Upper lobe of right lung (tissue), 1 donor: ENCODE data around the gene NEDD4L. TPM values are rescaled to one million over a fixed set of nuclear protein-coding genes. Genes with fewer than 3 reads are reported as not detected.

Experiments
- ATAC-seq: fragments of 200-7000 bp; cut with Tn5 transposase; one replicate; pipeline ENCODE4 v1.9.1; 2020; ENCODE audit warnings: mild to moderate bottlenecking, moderate library complexity
- DNase-seq: peaks from one replicate; pipeline ENCODE4 v3.0.0-alpha.2; 2020
- H3K27ac ChIP-seq: fragments of 200-600 bp; one replicate; pipeline ENCODE4 v1.8.0; 2022
- H3K27me3 ChIP-seq: fragments of 200-600 bp; one replicate; pipeline ENCODE4 v1.8.0; 2022; ENCODE audit warnings: mild to moderate bottlenecking
- H3K36me3 ChIP-seq: fragments of 200-600 bp; one replicate; pipeline ENCODE4 v1.8.0; 2022
- H3K4me1 ChIP-seq: fragments of 200-600 bp; one replicate; pipeline ENCODE4 v1.8.0; 2022
- H3K4me3 ChIP-seq: fragments of 200-600 bp; one replicate; pipeline ENCODE4 v1.8.0; 2022; ENCODE audit warnings: mild to moderate bottlenecking
- H3K9me3 ChIP-seq: fragments of 200-600 bp; one replicate; pipeline ENCODE4 v1.8.0; 2022
- intact Hi-C: fragments of 100-400 bp; cut with DNase I; formaldehyde crosslinking; loops from one replicate; pipeline ENCODE4 v1.11.0; 2022
- total RNA-seq: library from RNA; stranded (reverse); fragmentation: NEBNext Ultra II Directional; extraction: Animal tissue kit (Norgen Biotek cat#: 25700); gene quantifications from one replicate; pipeline ENCODE4 v1.2.1, GENCODE V29; 2021
- TF ChIP-seq, protein P1 (sequence below): fragments of 200-600 bp; IDR thresholded peaks from one replicate; pipeline ENCODE4 v1.8.0; 2022; ENCODE audit warnings: antibody characterized with exemption
- donor health status: DM: no; HTN: yes; CAD: no; lungs with severe emphysema.

Gene NEDD4L
- total RNA-seq, 1 donor from 2014 or later: 192 TPM

DNA sequence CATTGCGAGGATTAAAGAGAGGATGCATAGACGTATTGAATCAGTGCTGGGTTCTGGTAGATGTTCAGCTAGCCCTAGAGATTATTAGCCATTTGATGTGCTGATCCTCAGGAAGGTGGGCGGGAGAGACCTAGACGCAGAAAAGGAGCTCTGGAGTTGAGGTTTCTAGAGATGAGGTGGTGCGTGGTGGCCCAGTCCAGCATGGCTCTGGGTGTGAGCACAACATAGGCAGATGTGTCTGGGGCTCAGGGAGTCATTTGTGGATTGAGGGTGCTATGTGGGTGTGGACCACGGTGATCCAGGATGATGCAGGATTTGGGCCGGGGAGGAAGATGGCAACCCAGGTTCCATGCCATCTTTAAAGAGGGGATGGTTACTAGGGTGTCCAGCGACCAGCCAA is 102.1 kb downstream of the NEDD4L start:
- no peaks in the 10 kb centered on the region for H3K36me3 ChIP-seq
- TF ChIP-seq, protein P1, sequence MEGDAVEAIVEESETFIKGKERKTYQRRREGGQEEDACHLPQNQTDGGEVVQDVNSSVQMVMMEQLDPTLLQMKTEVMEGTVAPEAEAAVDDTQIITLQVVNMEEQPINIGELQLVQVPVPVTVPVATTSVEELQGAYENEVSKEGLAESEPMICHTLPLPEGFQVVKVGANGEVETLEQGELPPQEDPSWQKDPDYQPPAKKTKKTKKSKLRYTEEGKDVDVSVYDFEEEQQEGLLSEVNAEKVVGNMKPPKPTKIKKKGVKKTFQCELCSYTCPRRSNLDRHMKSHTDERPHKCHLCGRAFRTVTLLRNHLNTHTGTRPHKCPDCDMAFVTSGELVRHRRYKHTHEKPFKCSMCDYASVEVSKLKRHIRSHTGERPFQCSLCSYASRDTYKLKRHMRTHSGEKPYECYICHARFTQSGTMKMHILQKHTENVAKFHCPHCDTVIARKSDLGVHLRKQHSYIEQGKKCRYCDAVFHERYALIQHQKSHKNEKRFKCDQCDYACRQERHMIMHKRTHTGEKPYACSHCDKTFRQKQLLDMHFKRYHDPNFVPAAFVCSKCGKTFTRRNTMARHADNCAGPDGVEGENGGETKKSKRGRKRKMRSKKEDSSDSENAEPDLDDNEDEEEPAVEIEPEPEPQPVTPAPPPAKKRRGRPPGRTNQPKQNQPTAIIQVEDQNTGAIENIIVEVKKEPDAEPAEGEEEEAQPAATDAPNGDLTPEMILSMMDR: no peak
- no peak overlapping the region for H3K4me3 ChIP-seq
- no peak overlapping the region for H3K27ac ChIP-seq
- no peaks in the 10 kb centered on the region for H3K9me3 ChIP-seq
- intact Hi-C loops: no loop called here
- H3K4me1 ChIP-seq: peaks cover 9% of the 10 kb centered on the region
- no peaks in the 10 kb centered on the region for H3K27me3 ChIP-seq
- ATAC-seq (no peak), DNase-seq (no peak)

DNA sequence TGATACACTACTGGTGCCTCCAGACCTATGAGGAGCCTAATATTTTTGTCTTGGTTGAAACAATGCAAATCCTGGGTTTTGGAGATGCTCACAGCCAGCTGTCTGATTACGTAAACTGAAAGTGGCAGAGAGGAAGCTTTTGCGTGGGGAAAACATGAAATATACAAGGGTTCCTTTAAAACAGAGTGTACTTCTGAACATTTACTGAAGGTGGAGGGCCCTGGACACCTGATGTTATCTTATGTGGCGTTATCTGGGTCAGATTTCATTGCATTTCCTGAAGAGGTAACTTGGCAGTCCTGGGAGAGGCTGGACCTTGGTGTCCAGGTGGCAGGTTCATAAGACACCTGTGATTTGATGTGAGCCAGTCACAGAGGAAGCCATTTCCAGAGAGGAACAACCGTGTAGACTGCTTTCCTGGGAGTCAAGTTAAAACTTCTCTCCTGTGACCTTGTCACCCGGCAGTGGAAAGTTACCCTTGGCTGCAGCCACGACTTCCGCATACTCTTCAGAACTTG is 105.0 kb downstream of the NEDD4L start:
- Histone ChIP-seq H3K9me3 (no peaks in the 10 kb centered on the region), H3K4me1 (peaks cover 9% of the 10 kb centered on the region), H3K27me3 (no peaks in the 10 kb centered on the region), H3K36me3 (no peaks in the 10 kb centered on the region), H3K4me3 (no peak overlapping the region), H3K27ac (no peak overlapping the region)
- ATAC-seq (no peak), DNase-seq (no peak)
- intact Hi-C loops: no loop called here
- TF ChIP-seq, protein P1: no peak

DNA sequence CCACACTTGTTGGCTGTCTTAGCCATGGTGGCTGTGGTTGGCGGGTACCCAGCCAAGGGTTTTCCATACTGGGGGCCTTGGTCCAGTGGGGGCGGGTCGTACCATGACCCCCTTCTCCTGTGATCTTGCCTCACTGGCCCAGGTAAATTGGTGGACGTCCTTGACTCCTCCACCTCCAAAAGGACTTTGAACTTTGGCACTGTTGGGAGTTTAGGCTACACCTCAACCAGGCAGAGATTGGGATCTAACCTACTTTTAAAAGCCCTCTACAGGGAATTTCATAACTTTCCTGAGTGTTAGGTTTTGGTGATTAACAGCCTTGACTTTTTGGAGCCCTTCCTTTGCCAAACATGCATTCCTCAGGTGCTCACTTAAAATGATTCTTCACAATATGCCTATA is 106.7 kb downstream of the NEDD4L start:
- H3K4me1 ChIP-seq: peaks cover 9% of the 10 kb centered on the region
- no peaks in the 10 kb centered on the region for H3K27me3 ChIP-seq
- no peak for DNase-seq
- no peaks in the 10 kb centered on the region for H3K36me3 ChIP-seq
- no peak overlapping the region for H3K27ac ChIP-seq
- H3K9me3 ChIP-seq: no peaks in the 10 kb centered on the region
- no peak for ATAC-seq
- intact Hi-C loops: no loop called here
- no peak overlapping the region for H3K4me3 ChIP-seq
- TF ChIP-seq, protein P1: no peak

DNA sequence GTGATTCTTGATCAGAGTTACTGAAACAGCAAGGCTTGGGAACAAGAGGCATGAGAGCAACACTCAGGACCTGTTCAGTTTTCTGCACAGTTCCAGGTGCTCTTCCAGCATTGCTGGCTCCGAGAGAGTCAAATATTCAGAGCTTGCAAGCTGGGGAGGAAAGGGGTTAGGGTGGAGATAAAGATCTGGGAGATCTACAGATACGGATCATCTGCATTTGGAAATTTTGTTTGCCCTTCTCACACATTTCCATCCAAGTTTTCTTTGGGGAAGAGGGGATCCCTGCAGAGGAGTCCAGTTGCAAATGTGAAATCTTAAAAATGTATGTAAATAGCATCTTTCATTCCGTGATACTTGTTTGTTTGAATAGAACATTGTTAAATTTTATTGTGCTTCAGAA is 108.2 kb downstream of the NEDD4L start:
- Histone ChIP-seq H3K36me3 (no peaks in the 10 kb centered on the region), H3K9me3 (no peaks in the 10 kb centered on the region), H3K4me1 (peaks cover 9% of the 10 kb centered on the region), H3K4me3 (no peak overlapping the region), H3K27me3 (no peaks in the 10 kb centered on the region), H3K27ac (no peak overlapping the region)
- no peak for DNase-seq
- TF ChIP-seq, protein P1: no peak
- no peak for ATAC-seq
- intact Hi-C loops: no loop called here

DNA sequence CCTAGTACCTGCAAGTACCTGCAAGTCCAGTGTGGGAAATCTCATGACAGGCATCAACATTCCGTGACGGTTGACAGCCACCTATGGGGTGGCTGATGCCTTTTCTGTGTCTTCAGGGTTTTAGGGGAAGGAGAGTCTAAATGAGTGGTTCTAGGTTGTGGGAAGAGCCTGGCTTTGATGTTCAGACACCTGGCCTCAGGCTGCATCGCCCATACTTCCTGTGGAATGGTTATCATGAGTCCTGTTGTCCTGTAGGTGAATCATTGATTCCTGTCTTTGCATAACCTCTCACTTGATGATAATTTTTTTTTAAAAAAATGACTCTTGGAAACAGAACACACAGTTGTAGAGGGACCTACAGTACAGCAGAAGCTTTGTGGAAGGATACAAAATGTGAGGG is 108.9 kb downstream of the NEDD4L start:
- Histone ChIP-seq H3K4me3 (no peak overlapping the region), H3K36me3 (no peaks in the 10 kb centered on the region), H3K4me1 (peaks cover 9% of the 10 kb centered on the region), H3K27me3 (no peaks in the 10 kb centered on the region), H3K9me3 (no peaks in the 10 kb centered on the region), H3K27ac (no peak overlapping the region)
- DNase-seq (no peak), ATAC-seq (no peak)
- TF ChIP-seq, protein P1: no peak
- intact Hi-C loops: no loop called here

DNA sequence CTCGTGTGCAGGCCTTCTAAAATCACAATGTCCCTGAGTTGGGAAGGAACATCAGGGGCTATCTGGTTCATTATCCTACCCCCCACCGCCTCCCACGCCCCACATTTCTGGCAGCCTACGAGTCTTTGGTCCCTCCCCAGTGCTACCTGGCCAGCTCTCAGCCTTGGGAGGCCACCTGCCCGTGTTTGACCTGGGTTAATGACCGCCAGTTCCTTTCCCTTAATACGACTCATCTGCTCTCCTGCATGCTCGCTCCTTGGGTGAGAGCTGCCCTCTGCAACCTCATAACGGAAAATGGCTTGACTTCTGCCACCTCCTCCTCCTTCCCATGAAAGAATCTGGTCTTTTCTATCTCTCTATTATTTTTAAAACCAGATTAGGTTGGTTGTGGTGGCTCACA is 112.5 kb downstream of the NEDD4L start:
- TF ChIP-seq, protein P1: no peak
- Histone ChIP-seq H3K4me1 (no peaks in the 10 kb centered on the region), H3K27ac (no peak overlapping the region), H3K4me3 (no peak overlapping the region), H3K36me3 (no peaks in the 10 kb centered on the region), H3K9me3 (no peaks in the 10 kb centered on the region), H3K27me3 (no peaks in the 10 kb centered on the region)
- ATAC-seq (no peak), DNase-seq (no peak)
- intact Hi-C loops: no loop called here
